Activated T-helper 2 cell treated with anti-CD3 and anti-CD28 coated beads, Interferon-gamma antibody, Interleukin-2, Interleukin-4, amounts not matched to agents 10 μg/mL and 5 μg/mL and 100 μg/mL, durations not matched to agents 14 hours and 24 hours and 36 hours (primary cell): ENCODE results near the gene PSMD12. TPM values are rescaled to one million over a fixed set of nuclear protein-coding genes. Genes with fewer than 3 reads are reported as not detected.
"Not testable (repeated sequence)": the region's sequence is repeated elsewhere in the genome, so short reads cannot be mapped to it uniquely, and the experiment has no call there.

Experiments used
- DNase-seq: peaks from one replicate; pipeline ENCODE4 v3.0.0; 2021; ENCODE audit warnings: low spot score
- H3K27ac Mint-ChIP-seq: one replicate; pipeline ENCODE4 v1.8.0; 2021; ENCODE audit warnings: mixed read lengths
- H3K27me3 Mint-ChIP-seq: one replicate; pipeline ENCODE4 v1.8.0; 2021; ENCODE audit warnings: low read depth, mixed read lengths
- H3K36me3 Mint-ChIP-seq: one replicate; pipeline ENCODE4 v1.8.0; 2021; ENCODE audit warnings: low read depth, mixed read lengths
- H3K4me1 Mint-ChIP-seq: one replicate; pipeline ENCODE4 v1.8.0; 2021; ENCODE audit warnings: low read depth, mixed read lengths
- H3K4me3 Mint-ChIP-seq: one replicate; pipeline ENCODE4 v1.8.0; 2021; ENCODE audit warnings: low read depth, mild to moderate bottlenecking, moderate library complexity, mixed read lengths
- H3K9me3 Mint-ChIP-seq: one replicate; pipeline ENCODE4 v1.8.0; 2021; ENCODE audit warnings: mixed read lengths
- intact Hi-C: fragments of 100-400 bp; cut with micrococcal nuclease; formaldehyde crosslinking; loops from one replicate; pipeline ENCODE4 v1.15.1; 2023
- total RNA-seq: library from RNA; stranded (reverse); gene quantifications from 2 replicates; pipeline ENCODE4 v1.2.3, GENCODE V29; 2022

PSMD12 gene
- total RNA-seq, 1 donor from 2014 or later, result 75.4 TPM

DNA sequence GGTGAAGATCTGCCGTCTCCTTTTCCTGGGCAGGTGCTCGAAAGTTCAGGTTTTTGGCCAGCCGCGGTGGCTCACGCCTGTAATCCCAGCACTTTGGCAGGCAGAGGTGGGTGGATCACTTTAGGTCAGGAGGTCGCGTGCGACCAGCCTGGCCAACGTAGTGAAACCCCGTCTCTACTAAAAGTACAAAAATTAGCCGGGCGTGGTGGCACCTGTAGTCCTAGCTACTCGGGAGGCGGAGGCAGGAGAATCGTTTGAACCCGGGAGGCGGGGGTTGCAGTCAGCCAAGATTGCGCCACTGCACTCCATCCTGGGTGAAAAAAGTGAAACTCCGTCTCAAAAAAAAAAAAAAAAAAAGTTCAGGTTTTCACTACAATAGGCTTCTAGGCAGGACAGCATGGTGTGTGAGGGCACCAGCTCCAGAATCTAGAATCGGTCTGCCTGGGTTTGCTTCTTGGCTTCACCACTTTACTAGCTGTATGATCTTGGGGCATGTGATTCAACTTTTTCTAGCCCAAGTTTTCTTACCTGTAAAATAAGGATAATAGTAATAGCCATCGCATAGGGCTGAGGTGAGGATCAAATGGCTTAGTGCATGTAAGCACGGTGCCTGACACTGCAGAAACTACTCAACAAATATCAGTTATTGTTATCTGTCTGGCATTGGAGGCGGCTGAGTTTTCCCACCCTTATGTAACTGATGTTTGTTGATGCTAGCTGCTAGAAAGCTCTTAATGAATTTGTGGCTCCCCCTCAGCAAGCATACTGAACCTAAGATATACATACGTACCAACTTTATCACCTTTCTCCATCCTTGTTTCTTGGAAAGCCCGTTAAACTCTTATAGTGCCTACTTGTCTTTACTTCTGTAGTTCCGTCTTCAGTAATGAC is 1.3 kb downstream of the PSMD12 start:
- Mint-ChIP-seq H3K36me3 (peaks cover 49% of the 10 kb centered on the region), H3K27ac (peak overlapping the region; percentile 95), H3K4me3 (peak overlapping the region; percentile 96), H3K4me1 (peaks cover 56% of the 10 kb centered on the region), H3K27me3 (peaks cover 12% of the 10 kb centered on the region), H3K9me3 (no peaks in the 10 kb centered on the region)
- no peak for DNase-seq
- intact Hi-C loops, result loop anchor here (5.0 kb wide), 1 partner anchor 462 kb away; the partner anchor contains the start of gene BPTF

DNA sequence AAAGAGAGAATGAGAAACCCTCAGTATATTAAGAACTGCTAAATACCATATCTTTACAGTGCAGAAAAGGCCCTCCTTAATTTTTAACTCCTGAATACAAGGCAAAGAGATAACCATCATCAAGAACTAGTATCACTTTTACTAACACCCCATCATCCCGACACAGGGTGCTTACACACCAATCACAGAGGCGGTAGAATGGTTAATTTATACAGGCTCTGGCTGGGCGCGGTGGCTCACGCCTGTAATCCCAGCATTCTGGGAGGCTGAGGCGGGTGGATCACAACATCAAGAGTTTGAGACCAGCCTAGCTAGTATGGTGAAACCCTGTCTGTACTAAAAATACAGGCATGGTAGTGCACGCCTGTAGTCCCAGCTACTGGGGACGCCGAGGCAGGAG is 4.2 kb downstream of the PSMD12 start:
- Mint-ChIP-seq H3K4me3 (no peak overlapping the region), H3K27ac (no peak overlapping the region), H3K36me3 (peaks cover 67% of the 10 kb centered on the region), H3K27me3 (no peaks in the 10 kb centered on the region), H3K4me1 (peaks cover 67% of the 10 kb centered on the region), H3K9me3 (no peaks in the 10 kb centered on the region)
- intact Hi-C loops, result no loop called here
- no peak for DNase-seq

DNA sequence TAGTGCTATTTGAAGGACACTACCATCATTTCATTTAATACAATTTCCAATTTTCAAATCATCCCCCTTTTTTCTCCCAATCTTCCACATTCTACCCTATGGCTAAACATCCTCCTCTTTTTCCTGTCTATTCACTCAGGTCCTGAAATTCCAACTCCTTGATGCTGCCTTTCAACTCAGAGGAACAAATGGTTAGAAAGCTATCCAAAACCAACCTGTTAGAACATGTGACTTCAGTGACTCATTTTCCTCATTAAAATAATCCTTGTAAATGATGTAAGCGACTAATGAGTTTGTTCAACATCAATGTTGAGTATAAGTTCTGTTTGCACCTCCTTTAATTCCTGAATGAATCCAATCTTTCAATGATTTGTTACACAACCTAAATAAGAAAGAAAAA is 5.5 kb downstream of the PSMD12 start:
- no peak overlapping the region for H3K4me3 Mint-ChIP-seq
- DNase-seq, result no peak
- H3K4me1 Mint-ChIP-seq, result peaks cover 60% of the 10 kb centered on the region
- no peaks in the 10 kb centered on the region for H3K27me3 Mint-ChIP-seq
- H3K9me3 Mint-ChIP-seq, result no peaks in the 10 kb centered on the region
- H3K36me3 Mint-ChIP-seq, result peaks cover 74% of the 10 kb centered on the region
- intact Hi-C loops, result no loop called here
- peak overlapping the region; percentile 25 for H3K27ac Mint-ChIP-seq

DNA sequence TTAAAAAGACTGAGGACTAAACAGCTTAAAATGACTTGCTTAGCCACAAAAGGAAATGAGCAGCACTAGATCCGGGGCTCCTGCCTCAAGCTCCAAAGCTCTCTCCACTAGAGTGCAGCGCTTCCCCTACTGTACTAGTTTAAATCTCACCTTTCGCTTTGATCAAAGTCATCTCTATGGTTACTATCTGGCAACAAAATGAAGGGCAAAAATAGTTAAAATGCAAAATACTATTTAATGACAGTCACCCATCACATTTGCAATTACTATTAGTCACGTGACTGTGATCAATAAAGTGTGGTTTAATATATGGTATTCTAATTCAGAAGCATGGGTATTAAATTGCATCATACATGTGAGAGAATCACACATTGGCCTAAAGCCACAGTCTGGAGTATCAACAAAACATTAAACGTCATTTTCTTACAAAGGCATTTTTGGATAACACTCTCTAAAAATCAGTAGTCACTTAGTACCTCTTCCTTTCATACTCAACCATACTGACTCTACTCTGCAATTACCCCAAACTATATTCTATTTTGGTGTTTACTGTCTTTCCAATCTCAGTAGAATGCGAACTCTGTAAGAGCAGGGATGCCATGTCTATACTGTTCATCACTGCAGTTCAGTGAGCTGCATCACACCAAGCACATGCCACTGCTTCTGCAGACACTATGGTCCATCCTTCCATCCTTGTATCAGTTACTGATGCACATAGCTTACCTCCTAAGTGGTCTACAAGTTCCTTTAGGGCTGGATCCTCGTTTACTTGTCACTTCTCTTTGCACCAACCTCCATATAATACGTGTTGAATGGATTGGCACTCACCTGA is 6.2 kb downstream of the PSMD12 start:
- Mint-ChIP-seq H3K4me3 (no peak overlapping the region), H3K36me3 (peaks cover 74% of the 10 kb centered on the region), H3K27me3 (no peaks in the 10 kb centered on the region), H3K27ac (peak overlapping the region; percentile 51), H3K9me3 (no peaks in the 10 kb centered on the region), H3K4me1 (peaks cover 54% of the 10 kb centered on the region)
- peak; percentile 51 for DNase-seq
- intact Hi-C loops, result loop anchor here (10.0 kb wide), 1 partner anchor 115 kb away; the partner anchor contains the start of gene HELZ

DNA sequence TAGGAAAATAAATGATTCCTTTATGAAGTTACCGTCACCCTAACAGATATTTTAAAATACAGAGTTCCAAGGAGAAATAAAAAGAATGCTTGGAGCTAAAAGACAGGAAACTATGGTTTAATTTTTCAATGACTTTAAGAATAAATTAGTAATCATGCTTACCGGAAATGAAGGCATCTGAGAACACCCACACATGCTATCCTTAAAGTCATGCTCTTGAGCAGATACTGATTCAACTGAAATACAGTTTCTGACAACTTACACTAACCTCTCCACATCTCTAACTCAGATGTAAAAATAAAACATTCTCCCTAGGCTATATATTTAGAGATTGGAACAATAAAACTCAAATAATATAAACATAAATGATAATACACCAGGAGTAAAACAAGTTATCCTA is 7.8 kb downstream of the PSMD12 start:
- H3K9me3 Mint-ChIP-seq, result no peaks in the 10 kb centered on the region
- H3K27me3 Mint-ChIP-seq, result no peaks in the 10 kb centered on the region
- peaks cover 42% of the 10 kb centered on the region for H3K4me1 Mint-ChIP-seq
- intact Hi-C loops, result loop anchor here (10.0 kb wide), 1 partner anchor 114 kb away; the partner anchor contains the start of gene HELZ
- peak overlapping the region; percentile 82 for H3K27ac Mint-ChIP-seq
- H3K36me3 Mint-ChIP-seq, result peaks cover 79% of the 10 kb centered on the region
- no peak for DNase-seq
- peak overlapping the region; percentile 33 for H3K4me3 Mint-ChIP-seq

DNA sequence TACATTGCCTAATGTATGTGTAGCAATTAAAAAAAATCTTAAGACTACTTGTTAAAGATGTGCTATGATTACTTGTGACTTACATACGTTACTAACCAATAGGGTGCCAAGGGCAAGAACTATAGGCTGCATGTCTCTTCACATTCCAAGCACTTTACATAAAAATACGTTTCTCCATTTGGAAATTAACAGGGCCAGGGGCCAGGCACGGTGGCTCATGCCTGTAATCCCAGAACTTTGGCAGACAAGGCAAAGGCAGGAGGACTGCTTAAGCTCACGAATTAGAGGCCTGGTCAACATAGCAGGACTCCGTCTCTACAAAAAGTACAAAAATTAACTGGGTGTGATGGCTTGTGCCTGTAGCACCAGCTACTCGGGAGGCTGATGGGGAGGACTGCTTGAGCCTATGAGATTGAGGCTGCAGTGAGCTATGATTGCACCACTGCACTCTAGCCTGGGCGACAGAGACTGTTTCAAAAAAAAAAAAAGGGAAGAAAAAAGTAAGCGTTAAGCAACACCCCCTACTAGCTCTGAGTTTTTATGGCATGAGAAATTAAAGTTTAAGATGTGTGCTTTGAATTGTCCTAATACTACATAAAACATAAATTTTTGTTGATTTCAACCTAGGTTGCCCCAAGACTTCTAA is 12.3 kb downstream of the PSMD12 start:
- peaks cover 76% of the 10 kb centered on the region for H3K36me3 Mint-ChIP-seq

GRCh38 chr17:67353161-67353560 is 13.2 kb downstream of the PSMD12 start:
- H3K9me3 Mint-ChIP-seq, result no peaks in the 10 kb centered on the region
- DNase-seq, result no peak
- H3K36me3 Mint-ChIP-seq, result peaks cover 75% of the 10 kb centered on the region
- H3K27ac Mint-ChIP-seq, result no peak overlapping the region
- H3K4me1 Mint-ChIP-seq, result peaks cover 3% of the 10 kb centered on the region
- H3K27me3 Mint-ChIP-seq, result no peaks in the 10 kb centered on the region
- H3K4me3 Mint-ChIP-seq, result no peak overlapping the region
- intact Hi-C loops, result loop anchor here (10.0 kb wide), 1 partner anchor 108 kb away; the partner anchor contains the start of gene HELZ

More for the DNA sequence above, 12.3 kb downstream of the PSMD12 start:
- Mint-ChIP-seq H3K9me3 (no peaks in the 10 kb centered on the region), H3K27me3 (no peaks in the 10 kb centered on the region), H3K4me1 (peaks cover 10% of the 10 kb centered on the region), H3K27ac (no peak overlapping the region), H3K4me3 (no peak overlapping the region)
- intact Hi-C loops, result loop anchor here (10.0 kb wide), 1 partner anchor 109 kb away; the partner anchor contains the start of gene HELZ
- no peak for DNase-seq

DNA sequence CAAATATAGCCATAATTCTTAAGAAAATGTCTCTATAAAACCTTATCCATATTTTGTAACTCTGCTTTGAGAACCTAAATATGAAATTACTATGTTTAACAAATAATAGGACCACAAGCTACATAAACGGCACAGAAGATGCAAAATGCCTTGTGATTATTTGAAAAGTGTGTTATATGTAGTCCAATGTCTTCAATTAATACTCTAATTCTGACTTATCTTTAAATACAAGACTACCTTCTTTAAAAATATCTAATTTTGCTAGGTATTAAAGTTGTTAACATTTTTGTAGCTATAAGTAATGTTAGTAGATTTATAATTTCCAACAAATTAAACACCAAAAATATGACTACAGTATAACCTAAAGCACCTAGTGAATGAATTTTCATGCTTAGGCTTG is 17.0 kb downstream of the PSMD12 start:
- Mint-ChIP-seq H3K9me3 (no peaks in the 10 kb centered on the region), H3K36me3 (peaks cover 78% of the 10 kb centered on the region), H3K4me3 (no peak overlapping the region), H3K27ac (no peak overlapping the region), H3K4me1 (no peaks in the 10 kb centered on the region), H3K27me3 (no peaks in the 10 kb centered on the region)
- no peak for DNase-seq
- intact Hi-C loops, result no loop called here

GRCh38 chr17:67347826-67348225 is 18.6 kb downstream of the PSMD12 start:
- H3K4me1 Mint-ChIP-seq, result no peaks in the 10 kb centered on the region
- intact Hi-C loops, result no loop called here
- peaks cover 78% of the 10 kb centered on the region for H3K36me3 Mint-ChIP-seq
- no peak for DNase-seq
- no peaks in the 10 kb centered on the region for H3K27me3 Mint-ChIP-seq
- H3K27ac Mint-ChIP-seq, result no peak overlapping the region
- H3K9me3 Mint-ChIP-seq, result no peaks in the 10 kb centered on the region
- no peak overlapping the region for H3K4me3 Mint-ChIP-seq

- Mint-ChIP-seq H3K4me1 (no peaks in the 10 kb centered on the region), H3K27ac (no peak overlapping the region), H3K4me3 (no peak overlapping the region), H3K27me3 (no peaks in the 10 kb centered on the region), H3K36me3 (peaks cover 81% of the 10 kb centered on the region), H3K9me3 (no peaks in the 10 kb centered on the region)
- no peak for DNase-seq
- intact Hi-C loops, result no loop called here
These were observed 23.1 kb downstream of the PSMD12 start for GRCh38 chr17:67343237-67343636.

DNA sequence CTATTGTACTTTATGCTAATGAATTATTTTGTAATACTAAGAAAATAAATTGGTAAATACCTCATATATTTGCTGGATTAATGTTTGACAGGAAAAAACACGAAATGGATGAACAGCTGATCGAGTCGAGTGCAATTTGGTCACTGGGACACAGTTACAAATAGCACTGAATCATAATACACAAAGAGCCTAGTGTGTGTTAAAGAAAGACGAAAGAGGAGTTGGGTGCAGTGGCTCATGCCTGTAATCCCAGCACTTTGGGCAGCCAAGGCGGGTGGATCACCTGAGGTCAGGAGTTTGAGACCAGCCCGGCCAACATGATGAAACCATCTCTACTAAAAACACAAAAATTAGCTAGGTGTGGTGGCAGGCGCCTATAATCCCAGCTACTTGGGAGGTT is 28.0 kb downstream of the PSMD12 start:
- H3K36me3 Mint-ChIP-seq, result peaks cover 48% of the 10 kb centered on the region
- H3K9me3 Mint-ChIP-seq, H3K27me3 Mint-ChIP-seq, H3K4me1 Mint-ChIP-seq, intact Hi-C loops, H3K27ac Mint-ChIP-seq, H3K4me3 Mint-ChIP-seq, DNase-seq: not testable (repeated sequence)

DNA sequence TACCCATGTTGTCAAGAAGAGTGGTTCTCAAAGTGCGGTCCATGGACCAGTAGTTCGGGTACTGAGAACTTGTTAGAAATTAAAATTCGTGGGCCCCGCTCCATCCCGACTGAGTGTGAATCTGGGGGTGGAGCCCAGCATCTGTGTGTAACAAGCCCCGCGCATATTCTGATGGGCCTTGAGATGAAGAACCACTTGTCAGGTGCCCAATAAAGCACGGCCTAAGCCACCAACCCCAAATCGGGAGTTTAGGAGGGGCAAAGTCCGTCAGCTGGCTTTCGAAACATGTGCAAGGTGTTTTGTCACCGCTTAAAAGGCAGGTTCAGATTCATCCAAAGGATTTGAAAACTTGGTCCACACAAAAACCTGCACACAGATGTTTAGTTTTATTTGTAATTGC is 29.5 kb downstream of the PSMD12 start:
- intact Hi-C loops, result no loop called here
- Mint-ChIP-seq H3K4me3 (no peak overlapping the region), H3K27me3 (peaks cover 1% of the 10 kb centered on the region), H3K9me3 (no peaks in the 10 kb centered on the region), H3K4me1 (no peaks in the 10 kb centered on the region), H3K27ac (no peak overlapping the region), H3K36me3 (peaks cover 35% of the 10 kb centered on the region)
- DNase-seq, result no peak
